Measurements from ENCODE around the gene ZMPSTE24. TPM values are rescaled to one million over a fixed set of nuclear protein-coding genes. Genes with fewer than 3 reads are reported as not detected.

Gene ZMPSTE24
- total RNA-seq, 1 experiment from 2014 or later: 39.6 TPM

DNA sequence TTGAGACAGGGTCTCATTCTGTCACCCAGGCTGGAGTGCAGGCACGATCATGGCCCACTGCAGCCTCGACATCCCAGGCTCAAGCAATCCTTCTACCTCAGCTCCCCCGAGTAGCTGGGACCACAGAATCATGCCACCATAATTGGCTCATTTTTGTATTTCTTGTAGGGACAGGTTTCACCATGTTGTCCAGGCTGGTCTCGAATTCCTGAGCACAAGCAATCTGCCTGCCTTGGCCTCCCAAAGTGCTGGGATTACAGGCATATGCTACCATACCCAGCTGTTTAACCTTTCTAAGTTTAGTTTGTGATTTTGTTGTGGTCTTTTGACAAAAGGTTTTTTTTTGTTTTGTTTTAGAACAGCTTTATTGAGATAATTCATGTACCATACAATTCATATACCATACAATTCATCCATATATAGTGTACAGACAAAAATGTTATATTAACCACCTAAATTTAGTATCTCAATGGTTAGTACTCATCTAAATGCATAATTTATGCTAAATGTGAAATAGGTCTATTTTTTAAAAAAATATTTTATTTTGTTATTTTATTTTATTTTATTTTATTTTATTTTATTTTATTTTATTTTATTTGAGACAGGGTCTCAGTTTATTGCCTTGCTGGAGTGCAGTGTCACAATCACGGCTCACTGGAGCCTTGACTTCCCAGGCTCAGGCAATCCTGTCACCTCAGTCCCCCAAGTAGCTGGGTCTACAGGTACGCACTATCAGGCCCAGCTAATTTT is 8.9 kb downstream of the ZMPSTE24 start:
- intact Hi-C loops (cut with micrococcal nuclease): no loop called here
- Histone ChIP-seq H2AFZ (ENCODE audit: low read depth, low read length, poor library complexity, severe bottlenecking) (no peak overlapping the region), H3K27me3 (ENCODE audit: insufficient read depth, low read length) (no peaks in the 10 kb centered on the region), H3K4me1 (ENCODE audit: control insufficient read depth in 1 of 2, insufficient read depth in 2 of 2, low read length in 2 of 2) (no peaks in the 10 kb centered on the region), H3K9me2 (ENCODE audit: insufficient read depth) (no peaks in the 10 kb centered on the region), H3K79me2 (ENCODE audit: insufficient read depth, low read length) (peaks cover 47% of the 10 kb centered on the region), H3K27ac (ENCODE audit: low read depth, low read length) (no peak overlapping the region), H4K20me1 (ENCODE audit: insufficient read depth) (no peaks in the 10 kb centered on the region), H3K4me3 (replicated peaks in 1 of 2; ENCODE audit: low read depth in 1 of 2, low read length in 2 of 2) (no peak overlapping the region), H3K4me2 (ENCODE audit: low read length) (no peak overlapping the region), H3K36me3 (ENCODE audit: control insufficient read depth in 1 of 2, insufficient read depth in 2 of 2, low read length in 2 of 2) (peaks cover 34 to 38% of the 10 kb centered on the region in 2 experiments; a peak in 3 of 4 replicates), H3K9me3 (ENCODE audit: control insufficient read depth in 1 of 2, insufficient read depth in 1 of 2, low read depth in 1 of 2, low read length in 2 of 2) (no peaks in the 10 kb centered on the region), H3K9ac (ENCODE audit: low read length) (no peak overlapping the region)
- CTCF ChIA-PET: interaction anchor here (1.3 kb wide), 1 partner anchor 48 kb away, joined by 3 read pairs; no protein-coding TSS in a partner anchor
- DNase-seq (ENCODE audit: low read depth, low spot score) (no peak), ATAC-seq (no peak)
- POLR2A ChIA-PET: no interaction called here
- RAD21 ChIA-PET (ENCODE audit: low non-redundant PET in 1 of 2, low total read pairs in 2 of 2, uncharacterized antibody in 2 of 2, unreplicated experiment in 2 of 2): interaction anchor here in 1 of 2 experiments (0.7 kb wide), 1 partner anchor 84 kb away, joined by 3 read pairs; no protein-coding TSS in a partner anchor
- TF ChIP-seq SP1 (IDR thresholded peaks at IDR 0.05; ENCODE audit: low read depth): no peak
- TF ChIP-seq, protein P1, sequence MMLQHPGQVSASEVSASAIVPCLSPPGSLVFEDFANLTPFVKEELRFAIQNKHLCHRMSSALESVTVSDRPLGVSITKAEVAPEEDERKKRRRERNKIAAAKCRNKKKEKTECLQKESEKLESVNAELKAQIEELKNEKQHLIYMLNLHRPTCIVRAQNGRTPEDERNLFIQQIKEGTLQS (IDR thresholded peaks at IDR 0.05): no peak
- no peak for TF ChIP-seq CEBPB (IDR thresholded peaks at IDR 0.05; ENCODE audit: low read depth)
- no peak for TF ChIP-seq SRF (IDR thresholded peaks at IDR 0.05; ENCODE audit: low read depth)
- TF ChIP-seq, protein P2, sequence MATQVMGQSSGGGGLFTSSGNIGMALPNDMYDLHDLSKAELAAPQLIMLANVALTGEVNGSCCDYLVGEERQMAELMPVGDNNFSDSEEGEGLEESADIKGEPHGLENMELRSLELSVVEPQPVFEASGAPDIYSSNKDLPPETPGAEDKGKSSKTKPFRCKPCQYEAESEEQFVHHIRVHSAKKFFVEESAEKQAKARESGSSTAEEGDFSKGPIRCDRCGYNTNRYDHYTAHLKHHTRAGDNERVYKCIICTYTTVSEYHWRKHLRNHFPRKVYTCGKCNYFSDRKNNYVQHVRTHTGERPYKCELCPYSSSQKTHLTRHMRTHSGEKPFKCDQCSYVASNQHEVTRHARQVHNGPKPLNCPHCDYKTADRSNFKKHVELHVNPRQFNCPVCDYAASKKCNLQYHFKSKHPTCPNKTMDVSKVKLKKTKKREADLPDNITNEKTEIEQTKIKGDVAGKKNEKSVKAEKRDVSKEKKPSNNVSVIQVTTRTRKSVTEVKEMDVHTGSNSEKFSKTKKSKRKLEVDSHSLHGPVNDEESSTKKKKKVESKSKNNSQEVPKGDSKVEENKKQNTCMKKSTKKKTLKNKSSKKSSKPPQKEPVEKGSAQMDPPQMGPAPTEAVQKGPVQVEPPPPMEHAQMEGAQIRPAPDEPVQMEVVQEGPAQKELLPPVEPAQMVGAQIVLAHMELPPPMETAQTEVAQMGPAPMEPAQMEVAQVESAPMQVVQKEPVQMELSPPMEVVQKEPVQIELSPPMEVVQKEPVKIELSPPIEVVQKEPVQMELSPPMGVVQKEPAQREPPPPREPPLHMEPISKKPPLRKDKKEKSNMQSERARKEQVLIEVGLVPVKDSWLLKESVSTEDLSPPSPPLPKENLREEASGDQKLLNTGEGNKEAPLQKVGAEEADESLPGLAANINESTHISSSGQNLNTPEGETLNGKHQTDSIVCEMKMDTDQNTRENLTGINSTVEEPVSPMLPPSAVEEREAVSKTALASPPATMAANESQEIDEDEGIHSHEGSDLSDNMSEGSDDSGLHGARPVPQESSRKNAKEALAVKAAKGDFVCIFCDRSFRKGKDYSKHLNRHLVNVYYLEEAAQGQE (IDR thresholded peaks at IDR 0.05; ENCODE audit: low read depth): no peak
- no peak for TF ChIP-seq EZH2phosphoT487 (IDR thresholded peaks at IDR 0.05; ENCODE audit: borderline replicate concordance)
- TF ChIP-seq ZFX (IDR thresholded peaks at IDR 0.05): no peak
- TF ChIP-seq SIN3A (IDR thresholded peaks at IDR 0.05; ENCODE audit: low read depth): no peak
- TF ChIP-seq CBX3 (IDR thresholded peaks at IDR 0.05; ENCODE audit: low read depth): no peak
- no peak for TF ChIP-seq ZNF274 (IDR thresholded peaks at IDR 0.05; ENCODE audit: low read depth, low read length)
- TF ChIP-seq, protein P3, sequence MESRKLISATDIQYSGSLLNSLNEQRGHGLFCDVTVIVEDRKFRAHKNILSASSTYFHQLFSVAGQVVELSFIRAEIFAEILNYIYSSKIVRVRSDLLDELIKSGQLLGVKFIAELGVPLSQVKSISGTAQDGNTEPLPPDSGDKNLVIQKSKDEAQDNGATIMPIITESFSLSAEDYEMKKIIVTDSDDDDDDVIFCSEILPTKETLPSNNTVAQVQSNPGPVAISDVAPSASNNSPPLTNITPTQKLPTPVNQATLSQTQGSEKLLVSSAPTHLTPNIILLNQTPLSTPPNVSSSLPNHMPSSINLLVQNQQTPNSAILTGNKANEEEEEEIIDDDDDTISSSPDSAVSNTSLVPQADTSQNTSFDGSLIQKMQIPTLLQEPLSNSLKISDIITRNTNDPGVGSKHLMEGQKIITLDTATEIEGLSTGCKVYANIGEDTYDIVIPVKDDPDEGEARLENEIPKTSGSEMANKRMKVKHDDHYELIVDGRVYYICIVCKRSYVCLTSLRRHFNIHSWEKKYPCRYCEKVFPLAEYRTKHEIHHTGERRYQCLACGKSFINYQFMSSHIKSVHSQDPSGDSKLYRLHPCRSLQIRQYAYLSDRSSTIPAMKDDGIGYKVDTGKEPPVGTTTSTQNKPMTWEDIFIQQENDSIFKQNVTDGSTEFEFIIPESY (IDR thresholded peaks at IDR 0.05; ENCODE audit: extremely low read depth, insufficient replicate concordance, low read length): no peak
- no peak for TF ChIP-seq JUND (IDR thresholded peaks at IDR 0.05)
- no peak for TF ChIP-seq FOSL1 (IDR thresholded peaks at IDR 0.05; ENCODE audit: low read depth)
- no peak for TF ChIP-seq POLR2AphosphoS5 (IDR thresholded peaks at IDR 0.05; ENCODE audit: low read depth, low read length)
- no peak for TF ChIP-seq EGR1 (IDR thresholded peaks at IDR 0.05; ENCODE audit: low read depth)
- TF ChIP-seq, protein P4, sequence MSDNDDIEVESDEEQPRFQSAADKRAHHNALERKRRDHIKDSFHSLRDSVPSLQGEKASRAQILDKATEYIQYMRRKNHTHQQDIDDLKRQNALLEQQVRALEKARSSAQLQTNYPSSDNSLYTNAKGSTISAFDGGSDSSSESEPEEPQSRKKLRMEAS (IDR thresholded peaks at IDR 0.05): no peak
- BruUV-seq (replicated peaks): no TSS peak
